CD14-positive monocyte (primary cell): ENCODE data around the gene CALML3. TPM values are rescaled to one million over a fixed set of nuclear protein-coding genes. Genes with fewer than 3 reads are reported as not detected.

ENCODE experiments used
- DNase-seq, 3 donors: peaks; one replicate each; pipeline ENCODE4 v3.0.0-alpha.2; 2011 to 2022
- H2AFZ ChIP-seq: 2 replicates; pipeline ENCODE4 v1.6.0; 2012; ENCODE audit warnings: mild to moderate bottlenecking, low read depth, low read length, inconsistent platforms; ENCODE audit not compliant: insufficient read depth, poor library complexity, severe bottlenecking
- H3K27ac ChIP-seq, 2 donors: 1 replicate in 1 of 2; 2 replicates in 1 of 2; pipeline ENCODE4 v1.5.1; 2012 to 2013; ENCODE audit warnings: low read length in 2 of 2, control low read depth in 1 of 2, inconsistent platforms in 1 of 2, low read depth in 1 of 2, mild to moderate bottlenecking in 1 of 2
- H3K27me3 ChIP-seq, 2 donors: one replicate each; pipeline versions ENCODE4 v1.6.0 to v1.6.1; 2011 to 2013; ENCODE audit warnings: low read length in 2 of 2; ENCODE audit not compliant: control insufficient read depth in 2 of 2, insufficient read depth in 2 of 2
- H3K36me3 ChIP-seq, 2 donors: replicated peaks in 1 of 2; 1 replicate in 1 of 2; 2 replicates in 1 of 2; pipeline versions ENCODE4 v1.5.1 to v1.6.1; 2012 to 2013; ENCODE audit warnings: low read length in 2 of 2, control low read depth in 1 of 2, inconsistent platforms in 1 of 2, mild to moderate bottlenecking in 1 of 2; ENCODE audit not compliant: insufficient read depth in 2 of 2, control insufficient read depth in 1 of 2
- H3K4me1 ChIP-seq, 2 donors: 1 replicate in 1 of 2; 2 replicates in 1 of 2; pipeline versions ENCODE4 v1.5.1 to v1.6.1; 2012 to 2013; ENCODE audit warnings: low read length in 2 of 2, control low read depth in 1 of 2, inconsistent platforms in 1 of 2, mild to moderate bottlenecking in 1 of 2, moderate library complexity in 1 of 2; ENCODE audit not compliant: insufficient read depth in 2 of 2, control insufficient read depth in 1 of 2
- H3K4me2 ChIP-seq: replicated peaks from 2 replicates; pipeline ENCODE3; 2012; ENCODE audit warnings: low read length, moderate library complexity, mild to moderate bottlenecking; ENCODE audit not compliant: poor library complexity, severe bottlenecking; ENCODE audit errors: extremely low read depth
- H3K4me3 ChIP-seq, 3 experiments: fragments of 200-600 bp in 1 of 3; sonication (generic) in 1 of 3; replicated peaks in 1 of 3; 1 replicate in 2 of 3; 2 replicates in 1 of 3; pipeline ENCODE4 v1.5.1; 2011 to 2013; ENCODE audit warnings: low read length in 3 of 3, mild to moderate bottlenecking in 3 of 3, control low read depth in 2 of 3, low read depth in 2 of 3, inconsistent platforms in 1 of 3, moderate library complexity in 1 of 3
- H3K79me2 ChIP-seq: 2 replicates; pipeline ENCODE4 v1.6.0; 2012; ENCODE audit warnings: mild to moderate bottlenecking, control low read depth, inconsistent platforms, low read length, moderate library complexity; ENCODE audit not compliant: insufficient read depth
- H3K9ac ChIP-seq: 2 replicates; pipeline ENCODE4 v1.6.0; 2017; ENCODE audit warnings: low read length, mild to moderate bottlenecking; ENCODE audit not compliant: insufficient read depth, poor library complexity, severe bottlenecking
- H3K9me3 ChIP-seq, 2 donors: replicated peaks in 1 of 2; 1 replicate in 1 of 2; 2 replicates in 1 of 2; pipeline versions ENCODE4 v1.5.1 to v1.6.1; 2012 to 2013; ENCODE audit warnings: low read length in 2 of 2, control low read depth in 1 of 2; ENCODE audit not compliant: control insufficient read depth in 1 of 2, insufficient read depth in 1 of 2
- H4K20me1 ChIP-seq: 2 replicates; pipeline ENCODE4 v1.6.0; 2012; ENCODE audit warnings: mild to moderate bottlenecking, low read length, control low read depth, moderate library complexity; ENCODE audit not compliant: insufficient read depth
- H3K27ac Mint-ChIP-seq, 7 donors: one replicate each; pipeline ENCODE4 v1.8.0; 2020; ENCODE audit warnings: mild to moderate bottlenecking in 7 of 7, mixed read lengths in 7 of 7, moderate library complexity in 6 of 7, inconsistent platforms in 2 of 7
- H3K27me3 Mint-ChIP-seq, 3 donors: one replicate each; pipeline ENCODE4 v1.8.0; 2021 to 2022; ENCODE audit warnings: low read depth in 3 of 3, mild to moderate bottlenecking in 3 of 3, mixed read lengths in 3 of 3, moderate library complexity in 3 of 3, inconsistent platforms in 1 of 3
- H3K36me3 Mint-ChIP-seq, 2 donors: one replicate each; pipeline ENCODE4 v1.8.0; 2020; ENCODE audit warnings: mixed read lengths in 2 of 2, inconsistent platforms in 1 of 2, mild to moderate bottlenecking in 1 of 2
- H3K4me1 Mint-ChIP-seq: one replicate; pipeline ENCODE4 v1.8.0; 2020; ENCODE audit warnings: mild to moderate bottlenecking, mixed read lengths
- H3K4me3 Mint-ChIP-seq, 2 donors: one replicate each; pipeline ENCODE4 v1.8.0; 2020; ENCODE audit warnings: mild to moderate bottlenecking in 2 of 2, mixed read lengths in 2 of 2, moderate library complexity in 1 of 2
- H3K9me3 Mint-ChIP-seq, 7 donors: one replicate each; pipeline ENCODE4 v1.8.0; 2020 to 2022; ENCODE audit warnings: mixed read lengths in 7 of 7, mild to moderate bottlenecking in 6 of 7, moderate library complexity in 6 of 7, inconsistent platforms in 2 of 7
- CTCF ChIP-seq: fragments of 200-600 bp; IDR thresholded peaks from one replicate; pipeline ENCODE4 v1.8.0; 2022; ENCODE audit warnings: antibody characterized with exemption, mild to moderate bottlenecking
- WGBS: methylation state at CpG from one replicate; pipeline ENCODE4 v1.1.5; 2013; ENCODE audit warnings: missing lambda C conversion rate; ENCODE audit not compliant: insufficient coverage; 5-methylcytosine and 5-hydroxymethylcytosine counted together
- intact Hi-C, 2 donors: fragments of 100-400 bp; cut with micrococcal nuclease; formaldehyde crosslinking; loops; one replicate each; pipeline versions ENCODE4 v1.15.0 to v1.15.1; 2023
- polyA plus RNA-seq, 3 donors: library from polyadenylated mRNA; depleted of rRNA in 1 of 3; unstranded in 2 of 3; stranded (reverse) in 1 of 3; fragments of 300-500 nt in 2 of 3; fragments of >200 nt in 1 of 3; fragmentation: Illumina TruSeq in 2 of 3; gene quantifications; 1 replicate in 2 of 3; 2 replicates in 1 of 3; pipeline ENCODE4 v1.2.3, GENCODE V29; 2012 to 2021

Gene CALML3
- polyA plus RNA-seq, 3 donors = not detected

- DNase-seq = no peak
- Mint-ChIP-seq H3K36me3 (no peaks in the 10 kb centered on the region), H3K4me3 (no peak overlapping the region), H3K27me3 (peaks cover 0 to 2% (median 0%) of the 10 kb centered on the region in 3 donors), H3K9me3 (peaks cover 4 to 14% (median 8%) of the 10 kb centered on the region in 7 donors), H3K27ac (no peak overlapping the region), H3K4me1 (peaks cover 2% of the 10 kb centered on the region)
- 94% methylated on average over 5 of the region's 8 CpGs for WGBS
- intact Hi-C loops = no loop called here
- TF ChIP-seq CTCF = no peak
- no peaks in the 10 kb centered on the region for H3K36me3 ChIP-seq
- H3K27ac ChIP-seq = no peak overlapping the region
- no peak overlapping the region for H3K4me2 ChIP-seq
- no peak overlapping the region for H3K4me3 ChIP-seq
- H3K4me1 ChIP-seq = no peaks in the 10 kb centered on the region
- no peaks in the 10 kb centered on the region for H3K27me3 ChIP-seq
- H3K9me3 ChIP-seq = peaks cover 0 to 15% of the 10 kb centered on the region in 2 donors
- H3K79me2 ChIP-seq = no peaks in the 10 kb centered on the region
- no peaks in the 10 kb centered on the region for H4K20me1 ChIP-seq
- H3K9ac ChIP-seq = no peak overlapping the region
- no peak overlapping the region for H2AFZ ChIP-seq
Measured at GRCh38 chr10:5494611-5495010, 30.1 kb upstream of the CALML3 start.

DNA sequence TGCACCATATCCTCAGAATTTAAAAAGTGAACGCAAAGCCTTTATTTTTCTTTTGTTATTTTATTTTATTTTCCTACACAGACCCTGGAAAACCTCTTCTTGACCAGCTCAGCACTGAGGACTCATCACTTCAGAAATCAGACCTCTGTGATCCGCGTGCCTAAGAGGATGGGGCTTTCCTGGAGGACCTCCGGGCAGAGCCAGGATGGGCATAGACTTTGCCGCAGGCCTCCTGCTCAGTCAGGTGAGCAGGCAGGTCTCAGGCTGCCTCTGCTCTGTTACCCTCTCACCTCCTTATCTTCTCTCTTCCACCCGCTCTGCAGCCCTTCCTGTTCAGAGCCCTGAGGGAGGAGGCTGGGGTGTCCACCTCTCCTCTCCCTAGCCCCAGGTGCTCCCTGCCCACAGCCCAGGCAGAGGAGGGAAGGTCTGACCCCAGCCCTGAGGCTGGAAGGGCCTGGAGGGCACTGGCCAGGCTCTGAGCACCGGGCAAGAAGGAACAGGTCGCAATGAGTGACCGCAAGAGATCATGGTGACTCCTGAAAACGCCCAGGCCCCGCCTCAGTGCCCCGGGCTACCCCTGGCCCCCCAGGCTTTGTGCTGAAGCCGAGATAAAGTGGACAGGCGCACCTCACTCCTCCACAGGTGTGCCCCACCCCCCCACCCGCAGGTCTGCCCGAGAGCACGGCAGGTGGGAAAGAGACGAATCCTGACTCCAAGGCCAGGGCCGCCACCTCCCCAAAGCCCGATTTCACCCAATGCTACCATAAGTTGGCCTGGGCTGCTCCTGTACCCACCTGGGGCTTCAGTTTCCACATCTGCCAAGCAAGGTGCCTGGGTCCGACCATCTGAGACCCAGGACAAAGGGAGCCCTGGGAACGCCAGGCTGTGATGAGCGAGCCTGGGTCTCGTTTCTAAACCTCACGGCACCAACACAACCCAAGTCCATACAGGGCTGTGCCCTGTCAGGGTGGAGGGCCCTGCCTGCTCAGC, 28.2 kb upstream of the CALML3 start:
- Mint-ChIP-seq H3K27me3 (peaks cover 0 to 2% (median 0%) of the 10 kb centered on the region in 3 donors), H3K27ac (no peak overlapping the region), H3K9me3 (peaks cover 4 to 11% (median 8%) of the 10 kb centered on the region in 7 donors), H3K4me3 (no peak overlapping the region), H3K4me1 (no peaks in the 10 kb centered on the region), H3K36me3 (no peaks in the 10 kb centered on the region)
- Histone ChIP-seq H3K79me2 (no peaks in the 10 kb centered on the region), H3K4me2 (no peak overlapping the region), H3K27me3 (no peaks in the 10 kb centered on the region), H3K27ac (no peak overlapping the region), H3K9me3 (peaks cover 0 to 15% of the 10 kb centered on the region in 2 donors), H3K9ac (no peak overlapping the region), H3K36me3 (no peaks in the 10 kb centered on the region), H2AFZ (no peak overlapping the region), H3K4me1 (no peaks in the 10 kb centered on the region), H4K20me1 (no peaks in the 10 kb centered on the region), H3K4me3 (no peak overlapping the region)
- 94% methylated on average over 16 of the region's 25 CpGs for WGBS
- intact Hi-C loops = no loop called here
- no peak for TF ChIP-seq CTCF
- no peak for DNase-seq
